ENCODE measurements around the gene ALKBH7. TPM values are rescaled to one million over a fixed set of nuclear protein-coding genes. Genes with fewer than 3 reads are reported as not detected.

ALKBH7 gene
- polyA plus RNA-seq, 1 donor (not counting 4 experiments of a cell fraction or from before 2014, with no cell fraction given) = 9.8 TPM

GRCh38 chr19:6333439-6333838, 39.2 kb upstream of the ALKBH7 start, which contains the start of gene ACER1:
TSS of gene ACER1 (minus strand) at chr19:6333612. CDS start at chr19:6333551, 61 bp downstream.
- no peak within 1 kb of the TSS for H3K27ac ChIP-seq (ENCODE audit: control insufficient read depth, insufficient read depth, low read length)
- dilution Hi-C loops (cut with MboI; ENCODE audit: extremely low pct_ligation_motif_present, low sequenced_read_pairs) = no loop called here
- H3K4me1 ChIP-seq (ENCODE audit: control insufficient read depth, extremely low read depth, insufficient read depth, low read length) = no peaks in the 10 kb centered on the region
- H2AFZ ChIP-seq (ENCODE audit: control insufficient read depth, low read length) = peak within 1 kb of the TSS; percentile 6
- H3K79me2 ChIP-seq (ENCODE audit: control insufficient read depth, insufficient read depth, low read length) = no peaks in the 10 kb centered on the region
- peaks cover 5% of the 10 kb centered on the region for H3K27me3 ChIP-seq (ENCODE audit: control insufficient read depth, extremely low read depth, insufficient read depth, low read length)
- TF ChIP-seq CTCF (optimal IDR thresholded peaks at IDR 0.05 in 1 of 3, IDR thresholded peaks at IDR 0.05 in 1 of 3, conservative IDR thresholded peaks at IDR 0.05 in 1 of 3; ENCODE audit: extremely low read depth in 1 of 3, insufficient read depth in 2 of 3, low read length in 3 of 3) (no peak), EZH2 (IDR thresholded peaks at IDR 0.05; ENCODE audit: low read length) (no peak)
- no peaks in the 10 kb centered on the region for H3K9me1 ChIP-seq (ENCODE audit: control insufficient read depth, extremely low read depth, insufficient read depth, low read length)
- no peak within 1 kb of the TSS for H3K9ac ChIP-seq (ENCODE audit: control insufficient read depth, extremely low read depth, insufficient read depth, low read length)
- no peaks in the 10 kb centered on the region for H3K9me3 ChIP-seq (ENCODE audit: control insufficient read depth, low read depth, low read length)
- FAIRE-seq = no peak
- H4K20me1 ChIP-seq (ENCODE audit: control insufficient read depth, extremely low read depth, insufficient read depth, low read length) = no peaks in the 10 kb centered on the region
- DNase-seq (ENCODE audit: low read depth, low spot score) = no peak
- H3K4me2 ChIP-seq (ENCODE audit: control insufficient read depth, extremely low read depth, insufficient read depth, low read depth, low read length) = no peak within 1 kb of the TSS
- no peak within 1 kb of the TSS for H3K4me3 ChIP-seq (ENCODE audit: control insufficient read depth in 2 of 3, extremely low read depth in 1 of 3, insufficient read depth in 2 of 3, low read depth in 1 of 3, low read length in 3 of 3)
- H3K36me3 ChIP-seq (ENCODE audit: control insufficient read depth in 2 of 2, extremely low read depth in 1 of 2, insufficient read depth in 2 of 2, low read length in 2 of 2) = no peaks in the 10 kb centered on the region

DNA sequence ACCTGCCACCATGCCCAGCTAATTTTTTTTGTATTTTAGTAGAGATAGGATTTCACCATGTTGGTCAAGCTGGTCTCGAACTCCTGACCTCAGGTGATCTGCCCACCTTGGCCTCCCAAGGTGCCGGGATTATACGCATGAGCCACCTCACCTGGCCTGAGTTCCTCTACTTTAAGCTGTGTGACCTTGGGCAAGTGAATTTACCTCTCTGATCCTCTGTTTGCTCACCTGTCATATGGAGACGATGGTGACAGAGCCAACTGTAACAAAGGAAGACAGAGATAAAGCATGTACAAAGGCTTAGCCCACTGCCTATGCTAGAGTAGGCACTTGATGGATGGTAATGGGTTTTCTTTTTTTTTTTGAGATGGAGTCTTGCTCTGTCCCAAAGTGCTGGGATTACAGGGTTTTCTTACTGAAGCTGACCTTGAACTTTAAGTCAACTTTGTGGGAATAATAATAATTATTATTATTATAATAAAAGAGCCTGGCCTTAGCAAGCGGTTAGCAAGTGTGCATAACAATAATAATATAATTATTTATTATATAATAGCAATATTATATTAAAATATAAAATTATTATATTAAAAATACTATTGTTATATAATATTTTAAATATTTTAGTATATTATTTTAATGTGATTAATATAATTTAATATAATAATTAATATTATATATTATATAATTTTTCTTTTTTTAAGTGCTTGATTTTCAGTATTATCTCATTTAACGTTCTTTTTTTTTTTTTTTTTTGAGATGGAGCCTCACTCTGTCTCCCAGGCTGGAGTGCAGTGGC, 37.9 kb upstream of the ALKBH7 start:
- dilution Hi-C loops (cut with MboI; ENCODE audit: extremely low pct_ligation_motif_present, low sequenced_read_pairs) = no loop called here
- TF ChIP-seq EZH2 (IDR thresholded peaks at IDR 0.05; ENCODE audit: low read length) (no peak), CTCF (optimal IDR thresholded peaks at IDR 0.05 in 1 of 3, IDR thresholded peaks at IDR 0.05 in 1 of 3, conservative IDR thresholded peaks at IDR 0.05 in 1 of 3; ENCODE audit: extremely low read depth in 1 of 3, insufficient read depth in 2 of 3, low read length in 3 of 3) (no peak)
- Histone ChIP-seq H3K9ac (ENCODE audit: control insufficient read depth, extremely low read depth, insufficient read depth, low read length) (no peak overlapping the region), H3K4me3 (ENCODE audit: control insufficient read depth in 2 of 3, extremely low read depth in 1 of 3, insufficient read depth in 2 of 3, low read depth in 1 of 3, low read length in 3 of 3) (no peak overlapping the region), H3K79me2 (ENCODE audit: control insufficient read depth, insufficient read depth, low read length) (no peaks in the 10 kb centered on the region), H2AFZ (ENCODE audit: control insufficient read depth, low read length) (no peak overlapping the region), H4K20me1 (ENCODE audit: control insufficient read depth, extremely low read depth, insufficient read depth, low read length) (no peaks in the 10 kb centered on the region), H3K27me3 (ENCODE audit: control insufficient read depth, extremely low read depth, insufficient read depth, low read length) (peaks cover 5% of the 10 kb centered on the region), H3K36me3 (ENCODE audit: control insufficient read depth in 2 of 2, extremely low read depth in 1 of 2, insufficient read depth in 2 of 2, low read length in 2 of 2) (no peaks in the 10 kb centered on the region), H3K4me2 (ENCODE audit: control insufficient read depth, extremely low read depth, insufficient read depth, low read depth, low read length) (no peak overlapping the region), H3K9me3 (ENCODE audit: control insufficient read depth, low read depth, low read length) (no peaks in the 10 kb centered on the region), H3K9me1 (ENCODE audit: control insufficient read depth, extremely low read depth, insufficient read depth, low read length) (no peaks in the 10 kb centered on the region), H3K27ac (ENCODE audit: control insufficient read depth, insufficient read depth, low read length) (no peak overlapping the region), H3K4me1 (ENCODE audit: control insufficient read depth, extremely low read depth, insufficient read depth, low read length) (no peaks in the 10 kb centered on the region)
- FAIRE-seq (no peak), DNase-seq (ENCODE audit: low read depth, low spot score) (no peak)

Measured in keratinocyte (primary cell).